KBM-7 (cell line): Measurements from ENCODE around the gene PNN.
"Not testable (repeated sequence)": the region's sequence is repeated elsewhere in the genome, so short reads cannot be mapped to it uniquely, and the experiment has no call there.

ENCODE experiments used
- DNase-seq: peaks from one replicate; pipeline ENCODE4 v3.0.0-alpha.2; 2015
- in situ Hi-C: fragments of 300-500 bp; cut with MboI; formaldehyde crosslinking; loops from 2 replicates; pipeline ENCODE4 v1.14.3; 2020; ENCODE audit warnings: low sequenced_read_pairs, low pct_unique_long_range_greater_than_20kb, mixed read lengths

Gene PNN

DNA sequence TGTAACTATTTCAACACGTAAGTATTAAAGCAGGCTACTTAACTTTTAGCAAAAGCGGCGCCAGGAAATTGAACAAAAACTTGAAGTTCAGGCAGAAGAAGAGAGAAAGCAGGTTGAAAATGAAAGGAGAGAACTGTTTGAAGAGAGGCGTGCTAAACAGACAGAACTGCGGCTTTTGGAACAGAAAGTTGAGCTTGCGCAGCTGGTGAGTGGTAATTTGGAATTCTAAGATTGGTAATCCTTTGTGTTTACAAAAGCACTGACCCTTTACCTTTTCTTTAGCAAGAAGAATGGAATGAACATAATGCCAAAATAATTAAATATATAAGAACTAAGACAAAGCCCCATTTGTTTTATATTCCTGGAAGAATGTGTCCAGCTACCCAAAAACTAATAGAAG lies 4.0 kb downstream of the PNN start:
- in situ Hi-C loops: no loop called here
- DNase-seq: no peak

DNA sequence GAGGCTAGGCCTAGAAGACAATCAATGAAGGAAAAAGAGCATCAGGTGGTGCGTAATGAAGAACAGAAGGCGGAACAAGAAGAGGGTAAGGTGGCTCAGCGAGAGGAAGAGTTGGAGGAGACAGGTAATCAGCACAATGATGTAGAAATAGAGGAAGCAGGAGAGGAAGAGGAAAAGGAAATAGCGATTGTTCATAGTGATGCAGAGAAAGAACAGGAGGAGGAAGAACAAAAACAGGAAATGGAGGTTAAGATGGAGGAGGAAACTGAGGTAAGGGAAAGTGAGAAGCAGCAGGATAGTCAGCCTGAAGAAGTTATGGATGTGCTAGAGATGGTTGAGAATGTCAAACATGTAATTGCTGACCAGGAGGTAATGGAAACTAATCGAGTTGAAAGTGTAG lies 5.5 kb downstream of the PNN start:
- no peak for DNase-seq
- in situ Hi-C loops: no loop called here

DNA sequence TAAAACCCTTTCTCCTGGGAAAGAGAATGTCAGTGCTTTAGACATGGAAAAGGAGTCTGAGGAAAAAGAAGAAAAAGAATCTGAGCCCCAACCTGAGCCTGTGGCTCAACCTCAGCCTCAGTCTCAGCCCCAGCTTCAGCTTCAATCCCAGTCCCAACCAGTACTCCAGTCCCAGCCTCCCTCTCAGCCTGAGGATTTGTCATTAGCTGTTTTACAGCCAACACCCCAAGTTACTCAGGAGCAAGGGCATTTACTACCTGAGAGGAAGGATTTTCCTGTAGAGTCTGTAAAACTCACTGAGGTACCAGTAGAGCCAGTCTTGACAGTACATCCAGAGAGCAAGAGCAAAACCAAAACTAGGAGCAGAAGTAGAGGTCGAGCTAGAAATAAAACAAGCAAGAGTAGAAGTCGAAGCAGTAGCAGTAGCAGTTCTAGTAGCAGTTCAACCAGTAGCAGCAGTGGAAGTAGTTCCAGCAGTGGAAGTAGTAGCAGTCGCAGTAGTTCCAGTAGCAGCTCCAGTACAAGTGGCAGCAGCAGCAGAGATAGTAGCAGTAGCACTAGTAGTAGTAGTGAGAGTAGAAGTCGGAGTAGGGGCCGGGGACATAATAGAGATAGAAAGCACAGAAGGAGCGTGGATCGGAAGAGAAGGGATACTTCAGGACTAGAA lies 6.1 kb downstream of the PNN start:
- in situ Hi-C loops: no loop called here
- no peak for DNase-seq

DNA sequence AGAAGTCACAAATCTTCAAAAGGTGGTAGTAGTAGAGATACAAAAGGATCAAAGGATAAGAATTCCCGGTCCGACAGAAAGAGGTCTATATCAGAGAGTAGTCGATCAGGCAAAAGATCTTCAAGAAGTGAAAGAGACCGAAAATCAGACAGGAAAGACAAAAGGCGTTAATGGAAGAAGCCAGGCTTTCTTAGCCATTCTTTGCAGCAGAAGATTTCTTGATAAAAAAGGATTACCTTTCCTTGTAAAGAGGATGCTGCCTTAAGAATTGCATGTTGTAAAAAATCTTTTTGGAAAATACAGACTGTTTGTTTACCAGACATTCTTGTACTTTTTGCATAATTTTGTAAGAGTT lies 6.6 kb downstream of the PNN start:
- in situ Hi-C loops: no loop called here
- no peak for DNase-seq

DNA sequence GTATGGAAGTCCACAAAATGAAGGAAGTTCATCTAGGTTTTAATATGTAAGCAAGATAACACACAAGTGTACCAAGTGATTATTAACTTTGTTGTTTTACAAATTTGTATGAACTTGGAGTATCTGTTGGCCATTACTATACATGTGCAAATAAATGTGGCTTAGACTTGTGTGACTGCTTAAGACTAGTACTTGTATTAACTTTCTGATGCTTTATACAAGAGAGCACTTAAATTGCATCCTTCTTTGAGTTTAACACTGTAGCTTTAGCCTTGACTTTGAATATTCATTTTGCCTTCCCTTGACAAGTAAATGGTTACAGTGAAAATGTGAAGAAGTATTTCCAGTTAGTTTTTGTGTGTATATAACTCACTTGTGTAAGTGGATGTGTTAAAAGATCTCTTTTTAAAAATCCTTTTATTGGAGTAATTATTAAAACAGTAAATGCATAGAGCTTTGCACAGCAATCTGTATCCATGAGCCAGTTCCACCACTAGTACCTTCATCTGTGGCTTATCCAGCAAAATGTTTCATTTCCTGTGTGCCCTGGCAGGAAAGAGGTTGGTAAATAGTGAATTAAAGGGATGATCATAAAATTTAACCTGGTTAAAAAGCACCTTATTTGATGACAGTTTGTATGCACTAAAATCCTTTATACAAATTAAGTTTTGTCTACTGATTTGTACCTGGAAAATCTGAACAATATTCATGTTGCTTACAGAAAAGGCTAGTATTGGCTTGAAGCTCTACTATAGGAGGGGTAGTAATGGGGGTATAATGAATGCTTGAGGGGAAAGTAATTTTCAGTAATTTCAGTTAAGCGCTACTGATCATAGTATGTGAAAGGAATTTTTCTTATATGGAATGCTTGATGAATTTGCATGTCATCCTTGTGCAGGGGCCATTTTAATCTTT lies 8.0 kb downstream of the PNN start:
- in situ Hi-C loops: no loop called here
- no peak for DNase-seq

DNA sequence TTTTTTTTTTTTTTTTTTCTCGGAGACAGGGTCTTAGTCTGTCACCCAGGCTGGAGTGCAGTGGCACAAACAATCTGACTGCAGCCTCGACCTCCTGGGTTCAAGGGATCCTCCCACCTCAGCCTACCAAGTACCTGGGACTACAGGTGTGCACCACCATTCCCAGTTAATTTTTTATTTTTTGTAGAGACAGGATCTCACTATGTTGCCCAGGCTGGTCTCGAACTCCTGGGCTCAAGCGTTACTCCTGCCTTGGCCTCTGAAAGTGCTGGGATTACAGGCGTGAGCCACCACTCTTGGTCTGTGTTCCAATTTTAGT lies 8.6 kb downstream of the PNN start:
- DNase-seq, in situ Hi-C loops: not testable (repeated sequence)

DNA sequence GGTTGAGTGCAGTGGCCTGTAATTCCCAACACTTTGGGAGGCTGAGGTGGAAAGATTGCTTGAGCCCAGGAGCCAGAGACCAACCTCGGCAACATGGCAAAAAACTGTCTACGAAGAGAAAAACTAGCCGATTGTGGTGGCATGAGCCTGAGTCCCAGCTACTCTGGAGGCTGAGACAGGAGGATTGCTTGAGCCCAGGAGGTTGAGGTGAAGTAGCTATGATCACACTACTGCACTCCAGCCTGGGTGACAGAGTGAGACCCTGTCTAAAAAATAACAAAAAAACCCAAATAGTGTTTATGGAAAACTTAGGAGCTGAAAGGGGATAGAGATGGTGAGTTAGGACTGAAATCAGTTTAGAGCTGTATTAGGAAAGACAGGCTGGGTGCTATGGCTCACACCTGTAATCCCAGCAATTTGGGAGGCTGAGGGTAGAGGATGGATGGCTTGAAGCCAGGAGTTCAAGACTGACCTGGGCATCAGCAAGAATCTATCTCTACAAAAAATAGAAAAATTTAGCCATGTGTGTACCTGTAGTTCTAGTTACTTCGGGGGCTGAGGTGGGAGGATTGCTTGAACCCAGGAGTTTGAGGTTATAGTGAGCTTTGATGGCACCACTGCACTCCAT lies 9.7 kb downstream of the PNN start:
- DNase-seq: no peak
- in situ Hi-C loops: no loop called here

DNA sequence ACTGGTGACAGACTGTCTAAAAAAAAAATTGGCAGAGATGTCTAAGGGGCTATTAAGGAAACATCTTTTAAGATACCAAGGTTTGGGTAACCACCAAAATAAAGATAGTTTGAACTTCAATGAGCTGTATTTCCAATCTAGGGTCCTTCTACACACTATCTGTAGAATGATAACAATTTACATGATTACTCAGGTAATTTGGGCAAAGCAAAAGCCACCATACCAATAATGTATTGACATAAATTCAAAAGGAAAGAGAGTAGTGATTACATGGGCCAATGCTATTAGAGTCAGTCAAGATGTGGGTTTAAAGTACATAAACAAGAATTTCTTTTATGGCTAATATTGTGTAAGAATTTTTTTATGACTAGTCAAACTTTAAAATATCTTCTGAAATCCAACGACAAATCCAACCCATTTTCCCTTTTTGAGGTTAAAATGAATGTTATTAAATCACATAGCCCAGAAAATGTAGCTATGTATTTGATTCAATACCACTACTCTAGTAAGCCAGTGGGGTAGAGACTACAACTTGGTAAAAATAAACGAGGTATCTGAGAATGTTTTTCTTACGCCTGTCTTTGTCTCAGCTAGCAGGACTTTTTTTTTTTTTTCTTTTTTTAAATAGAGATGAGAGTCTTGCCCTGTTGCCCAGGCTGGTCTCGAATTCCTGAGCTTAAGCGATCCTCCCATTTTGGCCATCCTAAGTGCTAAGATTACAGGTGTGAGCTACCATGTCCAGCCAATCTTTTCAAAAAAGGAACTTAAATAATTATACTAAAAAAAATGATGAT lies 10.4 kb downstream of the PNN start:
- in situ Hi-C loops: no loop called here

DNA sequence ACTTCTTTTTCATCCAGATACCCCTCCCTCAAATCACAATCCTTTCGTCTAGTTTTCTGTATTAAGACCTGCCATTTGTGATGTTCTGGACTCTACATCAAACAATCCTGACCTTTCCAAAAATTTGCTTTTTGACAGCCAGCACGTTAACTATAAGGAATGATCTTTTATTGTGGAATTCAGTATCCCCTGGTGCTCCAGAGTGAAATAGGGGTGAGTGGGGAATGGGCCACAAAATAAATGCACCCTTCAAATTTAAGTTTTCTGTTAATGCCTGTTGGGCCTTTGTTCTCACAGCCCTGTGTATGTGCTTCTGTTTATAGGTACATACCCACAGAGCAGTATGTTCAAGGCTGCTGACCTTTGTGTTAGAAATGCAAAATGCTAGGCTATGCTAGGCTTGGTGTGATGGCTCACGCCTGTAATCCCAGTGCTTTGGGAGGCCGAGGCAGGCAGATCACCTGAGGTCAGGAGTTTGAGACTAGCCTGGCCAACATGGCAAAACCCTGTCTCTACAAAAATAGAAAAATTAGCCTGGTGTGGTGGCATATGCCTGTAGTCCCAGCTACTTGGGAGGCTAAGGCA lies 12.0 kb downstream of the PNN start:
- no peak for DNase-seq
- in situ Hi-C loops: no loop called here

More for the DNA sequence above, 10.4 kb downstream of the PNN start:
- DNase-seq: no peak

DNA sequence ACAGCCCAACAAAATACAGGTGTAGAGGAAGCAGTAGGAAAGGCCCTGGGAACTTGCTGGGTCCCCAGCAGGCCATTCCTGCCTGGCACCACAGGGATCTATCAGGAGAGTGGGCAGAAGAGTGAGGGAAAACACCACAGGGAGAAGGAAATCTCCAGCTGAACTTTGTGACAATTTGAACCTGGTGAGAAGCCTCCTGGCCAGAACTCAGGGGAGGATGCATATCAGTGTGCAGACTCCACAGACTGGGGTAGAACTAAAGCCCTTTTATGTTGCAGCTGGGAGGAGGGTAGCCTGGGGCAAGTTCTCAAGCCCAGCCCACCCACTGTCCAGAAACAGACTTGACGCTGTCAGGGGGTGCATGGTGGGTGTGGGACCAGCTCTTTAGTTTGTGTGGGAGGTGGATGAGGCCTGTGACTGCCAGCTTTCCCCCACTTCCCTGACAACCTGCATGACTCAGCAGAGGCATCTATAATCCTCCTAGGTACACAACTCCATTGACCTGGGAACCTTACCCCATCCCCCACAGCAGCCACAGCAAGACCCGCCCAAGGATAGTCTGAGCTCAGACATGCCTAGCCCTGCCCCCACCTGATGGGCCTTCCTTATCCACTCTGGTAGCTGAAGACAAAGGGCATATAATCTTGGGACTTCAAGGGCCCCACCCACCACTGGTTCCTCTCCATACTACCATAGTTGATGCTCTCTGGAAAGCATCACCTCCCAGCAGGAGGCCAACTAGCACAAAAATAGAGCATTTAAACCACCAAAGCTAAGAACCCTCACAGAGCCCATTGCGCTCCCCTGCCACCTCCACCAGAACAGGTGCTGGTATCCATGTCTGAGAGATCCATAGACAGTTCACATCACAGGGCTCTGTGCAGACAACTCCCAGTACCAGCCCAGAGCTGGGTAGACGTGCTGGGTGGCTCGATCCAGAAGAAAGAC lies 28.9 kb downstream of the PNN start:
- peak; percentile 22 for DNase-seq
- in situ Hi-C loops: no loop called here

DNA sequence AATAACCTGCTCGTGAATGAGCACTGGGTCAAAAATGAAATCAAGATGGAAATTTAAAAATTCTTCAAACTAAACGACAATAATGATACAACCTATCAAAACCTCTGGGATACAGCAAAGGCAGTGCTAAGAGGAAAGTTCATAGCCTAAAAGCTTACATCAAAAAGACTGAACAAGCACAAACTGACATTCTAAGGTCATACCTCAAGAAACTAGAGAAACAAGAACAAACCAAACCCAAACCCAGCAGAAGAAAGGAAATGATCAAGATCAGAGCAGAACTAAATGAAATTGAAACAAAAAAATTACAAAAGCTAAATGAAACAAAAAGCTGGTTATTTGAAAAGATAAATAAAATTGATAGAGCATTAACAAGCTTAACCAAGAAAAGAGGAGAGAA lies 32.4 kb downstream of the PNN start:
- in situ Hi-C loops, DNase-seq: not testable (repeated sequence)

DNA sequence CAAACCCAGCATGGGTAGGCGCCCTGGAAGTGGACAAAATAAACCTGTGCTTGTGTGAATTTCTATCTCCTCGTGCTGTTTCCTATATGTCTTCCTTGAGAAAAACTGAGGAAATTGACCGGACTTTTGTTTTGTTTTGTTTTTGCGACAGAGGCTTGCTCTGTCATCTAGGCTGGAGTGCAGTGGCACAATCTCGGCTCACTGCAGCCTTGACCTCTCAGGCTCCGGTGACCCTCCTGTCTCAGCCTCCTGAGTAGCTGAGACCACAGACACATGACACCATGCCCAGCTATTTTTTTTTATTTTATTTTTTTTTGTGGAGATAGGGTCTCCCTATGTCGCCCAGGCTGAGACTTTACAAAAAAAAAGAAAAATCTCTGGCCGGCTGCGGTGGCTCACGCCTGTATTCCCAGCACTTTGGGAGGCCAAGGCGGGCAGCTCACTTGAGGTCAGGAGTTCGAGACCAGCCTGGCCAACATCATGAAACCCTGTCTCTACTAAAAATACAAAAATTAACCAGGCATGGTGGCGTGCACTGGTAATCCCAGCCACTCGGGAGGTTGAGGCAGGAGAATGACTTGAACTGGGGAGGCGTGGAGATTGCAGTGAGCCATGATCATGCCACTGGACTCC lies 36.2 kb downstream of the PNN start:
- DNase-seq: no peak
- in situ Hi-C loops: no loop called here

DNA sequence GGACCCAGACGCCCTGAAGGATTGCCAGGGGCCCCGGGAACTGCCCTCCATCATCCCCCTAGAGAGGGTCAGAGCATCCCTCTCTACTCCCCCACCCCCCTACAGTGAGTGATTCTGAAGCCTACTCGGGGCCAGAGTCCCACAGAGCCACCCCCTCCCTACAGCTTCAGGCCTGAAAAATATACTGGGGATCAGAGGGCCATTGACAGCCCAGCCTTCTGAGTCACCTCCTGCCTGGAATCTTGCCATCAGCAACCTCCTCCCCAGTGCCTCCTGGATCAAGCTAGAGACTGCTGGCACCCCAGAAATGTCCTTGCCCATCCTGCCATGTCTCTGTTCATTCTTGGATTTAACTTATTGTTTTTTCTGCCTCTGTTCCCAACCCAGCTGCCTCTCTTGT lies 37.0 kb downstream of the PNN start:
- in situ Hi-C loops: no loop called here
- no peak for DNase-seq

DNA sequence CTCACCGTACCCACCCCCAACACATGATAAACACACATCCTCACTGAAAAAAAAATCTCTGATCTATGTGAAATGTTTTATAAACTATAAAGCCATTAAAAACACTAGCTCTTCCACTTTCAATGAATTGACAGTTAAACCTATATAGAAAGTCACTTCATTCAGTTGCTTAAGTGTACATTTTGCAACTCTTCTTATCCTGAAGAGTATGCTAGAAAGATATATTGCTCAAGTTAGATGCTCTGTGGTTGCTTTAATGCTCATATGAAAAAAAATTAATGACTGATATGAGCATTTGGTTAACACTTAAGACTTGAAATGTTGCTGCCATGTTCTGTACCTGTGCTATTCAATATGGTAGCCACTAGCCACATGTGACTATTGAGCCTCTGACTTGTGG lies 37.6 kb downstream of the PNN start:
- no peak for DNase-seq
- in situ Hi-C loops: no loop called here

DNA sequence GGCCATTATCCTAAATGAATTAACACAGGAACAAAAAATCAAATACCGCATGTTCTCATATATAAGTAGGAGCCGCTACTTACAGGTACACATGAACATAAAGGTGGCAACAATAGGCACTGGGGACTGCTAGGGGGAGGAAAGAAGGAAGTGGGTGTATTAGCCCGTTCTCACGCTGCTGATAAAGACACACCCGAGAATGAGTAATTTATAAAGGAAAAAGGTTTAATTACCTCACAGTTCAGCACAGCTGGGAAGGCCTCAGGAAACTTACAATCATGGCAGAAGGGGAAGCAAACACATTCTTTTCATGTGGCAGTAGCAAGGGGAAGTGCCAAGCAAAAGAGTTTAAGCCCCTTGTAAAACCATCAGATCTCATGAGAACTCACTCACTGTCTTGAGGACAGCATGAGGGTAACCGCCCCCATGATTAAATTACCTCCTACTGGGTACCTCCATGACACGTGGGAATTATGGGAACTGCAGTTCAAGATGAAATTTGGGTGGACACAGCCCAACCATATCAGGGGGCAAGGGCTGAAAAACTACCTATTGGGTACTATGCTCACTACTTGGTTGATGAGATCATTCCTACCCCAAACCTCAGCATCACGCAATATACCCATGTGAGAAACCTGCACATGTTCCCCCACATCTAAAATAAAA lies 42.3 kb downstream of the PNN start:
- in situ Hi-C loops: no loop called here
- DNase-seq: peak; percentile 63

DNA sequence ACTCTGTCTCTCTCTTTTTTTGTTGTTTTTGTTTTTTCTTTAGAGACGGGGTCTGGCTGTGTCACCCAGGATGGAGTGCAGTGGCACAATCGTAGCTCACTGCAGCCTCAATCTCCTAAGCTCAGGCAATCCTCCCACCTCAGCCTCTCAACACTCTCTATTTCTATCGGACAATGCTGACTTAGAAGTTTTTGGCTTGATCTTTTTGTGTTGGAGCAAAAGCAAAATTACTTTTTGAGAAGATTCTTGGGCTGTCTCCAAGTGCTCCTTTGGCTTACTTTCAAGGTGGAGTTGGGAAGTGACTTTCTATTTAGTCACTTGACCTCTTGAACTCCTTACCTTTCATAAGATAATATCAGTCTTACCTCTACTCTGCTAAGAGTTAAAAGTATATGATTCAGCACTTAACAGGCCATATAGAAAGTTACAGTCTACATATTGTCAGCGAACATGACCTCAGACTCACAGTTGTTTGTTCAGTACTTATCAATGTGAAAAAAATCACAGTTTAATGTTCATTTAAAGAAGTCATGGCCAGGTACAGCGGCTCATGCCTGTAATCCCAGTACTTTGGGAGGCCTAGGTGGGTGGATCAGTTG lies 43.2 kb downstream of the PNN start:
- DNase-seq: no peak
- in situ Hi-C loops: no loop called here

DNA sequence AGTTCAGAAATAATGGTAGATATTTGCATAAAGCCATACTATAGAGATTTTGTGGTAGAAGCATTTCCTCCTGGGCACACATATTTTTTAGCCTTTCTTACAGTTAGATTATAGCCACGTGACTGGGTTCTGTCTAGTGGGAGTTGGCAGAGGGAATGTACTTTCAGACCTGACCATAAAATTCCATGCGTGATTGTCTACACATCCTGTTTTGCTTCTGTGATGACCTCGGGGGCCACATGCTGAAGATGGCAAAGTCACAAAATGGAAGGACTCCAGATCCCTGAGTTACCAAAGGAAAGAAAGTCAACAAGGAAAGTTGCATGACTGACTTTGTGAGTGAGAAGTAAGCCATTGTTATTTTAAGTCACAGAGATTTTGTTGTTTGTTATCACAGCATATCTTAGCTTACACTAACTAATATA lies 44.0 kb downstream of the PNN start:
- peak; percentile 49 for DNase-seq
- in situ Hi-C loops: no loop called here
